ENCODE data around the gene ANKRD30A. TPM values are rescaled to one million over a fixed set of nuclear protein-coding genes. Genes with fewer than 3 reads are reported as not detected.

Gene ANKRD30A
- total and polyA plus RNA-seq, 2 donors (not counting 3 experiments of a cell fraction or from before 2014, with no cell fraction given): not detected

DNA sequence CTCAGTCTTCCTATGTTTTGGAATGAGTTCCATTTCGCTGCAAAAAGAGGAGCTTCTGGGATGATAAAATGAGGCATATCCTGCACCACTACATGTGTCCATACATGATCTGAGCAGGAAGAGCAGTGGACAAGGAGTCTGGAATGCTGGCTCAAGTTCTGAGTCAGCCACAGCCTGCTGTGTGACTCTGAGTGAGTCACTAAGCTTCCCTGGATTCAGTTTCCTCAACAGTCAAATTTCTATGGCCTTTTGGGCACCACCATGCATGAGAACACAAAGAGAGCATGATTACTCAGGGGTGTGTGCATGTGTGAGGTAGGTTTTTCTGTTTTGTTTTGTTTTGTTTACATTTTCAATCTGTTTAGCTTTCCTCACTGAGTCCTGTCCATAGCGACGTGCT is 254.6 kb downstream of the ANKRD30A start:
- H2AFZ ChIP-seq (ENCODE audit: low read depth, low read length): no peak overlapping the region
- FAIRE-seq (no peak), DNase-seq (ENCODE audit: low read depth, low spot score) (no peak)
- no peaks in the 10 kb centered on the region for H4K20me1 ChIP-seq (replicated peaks; ENCODE audit: control insufficient read depth, extremely low read depth, insufficient read depth, low read length)
- no peaks in the 10 kb centered on the region for H3K27me3 ChIP-seq (ENCODE audit: control insufficient read depth in 2 of 2, insufficient read depth in 2 of 2, low read length in 2 of 2)
- CTCF ChIA-PET: no interaction called here
- TF ChIP-seq FOS (IDR thresholded peaks at IDR 0.05; ENCODE audit: borderline replicate concordance, insufficient read depth, low read length) (no peak), EZH2 (IDR thresholded peaks at IDR 0.05; ENCODE audit: borderline replicate concordance, low read depth, low read length, severe bottlenecking) (no peak), MYC (IDR thresholded peaks at IDR 0.05; ENCODE audit: low read depth, low read length) (no peak), POLR2A (IDR thresholded peaks at IDR 0.05; ENCODE audit: low read depth, low read length) (no peak), GATA2 (IDR thresholded peaks at IDR 0.05; ENCODE audit: insufficient read depth, insufficient read length, low read depth, low read length) (no peak), POLR2AphosphoS5 (IDR thresholded peaks at IDR 0.05; ENCODE audit: insufficient read depth, low read depth, low read length) (no peak), JUN (IDR thresholded peaks at IDR 0.05; ENCODE audit: borderline replicate concordance, insufficient read depth, insufficient read length, low read depth) (no peak)
- TF ChIP-seq, protein P1, sequence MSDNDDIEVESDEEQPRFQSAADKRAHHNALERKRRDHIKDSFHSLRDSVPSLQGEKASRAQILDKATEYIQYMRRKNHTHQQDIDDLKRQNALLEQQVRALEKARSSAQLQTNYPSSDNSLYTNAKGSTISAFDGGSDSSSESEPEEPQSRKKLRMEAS (IDR thresholded peaks at IDR 0.05; ENCODE audit: insufficient read depth, insufficient read length): no peak
- TF ChIP-seq, protein P2, sequence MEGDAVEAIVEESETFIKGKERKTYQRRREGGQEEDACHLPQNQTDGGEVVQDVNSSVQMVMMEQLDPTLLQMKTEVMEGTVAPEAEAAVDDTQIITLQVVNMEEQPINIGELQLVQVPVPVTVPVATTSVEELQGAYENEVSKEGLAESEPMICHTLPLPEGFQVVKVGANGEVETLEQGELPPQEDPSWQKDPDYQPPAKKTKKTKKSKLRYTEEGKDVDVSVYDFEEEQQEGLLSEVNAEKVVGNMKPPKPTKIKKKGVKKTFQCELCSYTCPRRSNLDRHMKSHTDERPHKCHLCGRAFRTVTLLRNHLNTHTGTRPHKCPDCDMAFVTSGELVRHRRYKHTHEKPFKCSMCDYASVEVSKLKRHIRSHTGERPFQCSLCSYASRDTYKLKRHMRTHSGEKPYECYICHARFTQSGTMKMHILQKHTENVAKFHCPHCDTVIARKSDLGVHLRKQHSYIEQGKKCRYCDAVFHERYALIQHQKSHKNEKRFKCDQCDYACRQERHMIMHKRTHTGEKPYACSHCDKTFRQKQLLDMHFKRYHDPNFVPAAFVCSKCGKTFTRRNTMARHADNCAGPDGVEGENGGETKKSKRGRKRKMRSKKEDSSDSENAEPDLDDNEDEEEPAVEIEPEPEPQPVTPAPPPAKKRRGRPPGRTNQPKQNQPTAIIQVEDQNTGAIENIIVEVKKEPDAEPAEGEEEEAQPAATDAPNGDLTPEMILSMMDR (IDR thresholded peaks at IDR 0.05; ENCODE audit: extremely low read depth in 1 of 2, insufficient read depth in 1 of 2, low read depth in 1 of 2, low read length in 2 of 2): no peak
- H3K9ac ChIP-seq (replicated peaks; ENCODE audit: extremely low read depth, insufficient read depth, low read length): no peak overlapping the region
- no peaks in the 10 kb centered on the region for H3K9me3 ChIP-seq (replicated peaks; ENCODE audit: control insufficient read depth, insufficient read depth, low read length)
- dilution Hi-C loops (cut with MboI; ENCODE audit: extremely low pct_ligation_motif_present, low sequenced_read_pairs): no loop called here
- intact Hi-C loops (cut with micrococcal nuclease): no loop called here
- H3K27ac ChIP-seq (ENCODE audit: insufficient read depth, low read depth, low read length): no peak overlapping the region
- no peaks in the 10 kb centered on the region for H3K4me1 ChIP-seq (ENCODE audit: control insufficient read depth, extremely low read depth, insufficient read depth, low read length)
- H3K4me2 ChIP-seq (ENCODE audit: insufficient read depth, low read length): no peak overlapping the region
- no peaks in the 10 kb centered on the region for H3K36me3 ChIP-seq (ENCODE audit: control insufficient read depth in 2 of 2, extremely low read depth in 1 of 2, insufficient read depth in 2 of 2, low read length in 2 of 2)
- H3K9me1 ChIP-seq (replicated peaks; ENCODE audit: control insufficient read depth, extremely low read depth, insufficient read depth, low read length): no peaks in the 10 kb centered on the region
- no TSS peak for BruUV-seq (replicated peaks)
- POLR2A ChIA-PET: no interaction called here
- no peak overlapping the region for H3K4me3 ChIP-seq (replicated peaks in 1 of 3; ENCODE audit: insufficient read depth in 1 of 3, low read depth in 1 of 3, low read length in 3 of 3)
- no peaks in the 10 kb centered on the region for H3K79me2 ChIP-seq (ENCODE audit: control insufficient read depth, insufficient read depth, low read length)
